Fibroblast of skin of back (primary cell): ENCODE measurements around the gene PDCD11.
A peak's percentile ranks its signal among the peaks of the same experiment; 100 is the strongest.
"Not testable (repeated sequence)": the region's sequence is repeated elsewhere in the genome, so short reads cannot be mapped to it uniquely, and the experiment has no call there.

Experiments
- DNase-seq: peaks from one replicate; pipeline ENCODE4 v3.0.0-alpha.2; 2013

Gene PDCD11

DNA sequence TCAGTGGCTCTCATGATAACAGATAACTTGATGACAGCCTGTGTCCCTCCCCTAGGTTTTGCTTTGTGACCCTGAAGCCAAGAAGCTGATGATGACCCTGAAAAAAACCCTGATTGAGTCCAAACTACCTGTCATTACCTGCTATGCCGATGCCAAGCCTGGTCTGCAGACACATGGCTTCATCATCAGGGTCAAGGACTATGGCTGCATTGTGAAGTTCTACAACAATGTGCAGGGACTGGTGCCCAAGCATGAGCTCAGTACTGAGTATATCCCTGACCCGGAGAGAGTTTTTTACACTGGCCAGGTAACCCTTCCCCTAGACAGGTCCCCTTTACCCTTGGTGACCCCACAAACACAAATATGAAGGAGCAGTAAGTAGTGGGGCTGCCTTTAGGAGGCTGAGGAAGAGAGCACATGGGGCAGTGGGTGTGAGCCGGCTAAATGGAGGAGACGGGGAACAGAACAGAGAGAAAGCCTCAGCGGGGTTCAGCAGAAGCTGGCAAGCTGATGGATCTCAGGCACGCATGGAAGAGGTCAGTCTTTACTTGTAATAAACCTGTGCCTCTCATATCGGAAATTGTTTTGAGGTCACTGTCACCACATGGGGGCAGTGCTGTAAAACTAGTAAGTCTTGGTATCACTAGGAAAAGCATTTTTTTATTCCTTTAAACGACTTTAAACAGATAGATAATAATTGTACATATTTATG is 20.2 kb downstream of the PDCD11 start:
- peak; percentile 58 for DNase-seq

DNA sequence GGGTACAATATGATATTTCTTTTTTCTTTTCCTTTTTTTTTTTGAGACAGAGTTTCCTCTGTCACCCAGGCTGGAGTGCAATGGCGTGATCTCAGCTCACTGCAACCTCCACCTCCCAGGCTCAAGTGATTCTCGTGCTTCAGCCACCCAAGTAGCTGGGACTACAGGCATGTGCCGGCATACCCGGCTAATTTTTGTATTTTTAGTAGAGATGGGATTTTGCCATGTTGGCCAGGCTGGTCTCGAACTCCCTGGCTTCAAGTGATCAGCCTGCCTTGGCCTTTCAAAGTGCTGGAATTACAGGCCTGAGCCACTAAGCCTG is 20.7 kb downstream of the PDCD11 start:
- DNase-seq = not testable (repeated sequence)

DNA sequence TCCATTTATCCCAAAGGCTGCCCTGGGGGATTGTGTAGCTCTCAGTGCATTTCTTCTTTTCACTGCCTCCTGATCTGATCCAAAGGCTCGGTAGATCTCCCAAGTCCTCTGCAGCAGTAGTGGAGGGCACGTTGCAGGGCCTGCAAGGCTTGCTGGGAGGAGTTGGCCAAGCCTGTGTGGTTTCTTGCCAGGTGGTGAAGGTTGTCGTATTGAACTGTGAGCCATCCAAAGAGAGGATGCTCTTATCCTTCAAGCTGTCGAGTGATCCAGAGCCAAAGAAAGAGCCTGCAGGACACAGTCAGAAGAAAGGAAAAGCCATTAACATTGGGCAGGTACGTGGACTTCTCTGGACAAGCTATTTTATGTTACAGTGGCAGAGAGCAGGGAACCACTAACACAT is 21.2 kb downstream of the PDCD11 start:
- DNase-seq = no peak

DNA sequence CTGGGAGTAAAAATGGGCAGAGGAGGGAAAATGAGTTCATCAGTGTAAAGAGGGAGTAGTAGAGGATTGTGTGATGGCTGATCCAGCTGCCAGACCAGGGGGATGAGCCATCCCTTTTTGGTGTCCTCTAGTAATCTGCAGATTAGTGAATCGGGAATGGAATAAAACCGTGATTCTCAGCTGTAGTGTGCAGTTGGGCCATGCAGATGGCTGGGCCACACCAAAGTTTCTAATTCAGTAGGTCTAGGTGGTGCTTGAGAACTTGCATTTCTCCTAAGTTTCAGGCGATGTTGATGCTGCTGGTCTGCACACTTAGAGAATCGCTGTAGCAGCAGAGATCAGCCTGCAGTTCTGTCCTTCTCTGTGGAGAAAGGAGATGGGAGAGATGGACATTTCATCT is 22.7 kb downstream of the PDCD11 start:
- DNase-seq = no peak

DNA sequence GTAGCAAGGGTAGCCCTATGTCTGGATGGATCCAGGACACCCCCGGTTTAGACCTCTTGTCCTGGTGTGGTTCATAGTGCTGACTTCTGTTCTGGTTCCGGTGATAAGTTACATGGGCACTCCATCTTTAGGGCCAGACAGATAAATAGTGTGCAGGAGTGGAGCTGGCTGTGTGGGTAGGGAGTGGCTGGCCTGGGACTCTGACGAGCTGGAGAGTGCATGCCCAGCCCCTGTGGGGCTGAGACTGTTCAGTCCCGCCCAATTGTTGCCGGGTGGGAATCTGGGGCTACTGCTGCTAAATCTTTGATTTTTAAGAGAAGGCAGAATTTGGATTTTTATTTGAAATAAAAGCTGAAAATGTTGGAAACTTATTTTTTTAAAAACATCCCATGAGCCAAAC is 27.3 kb downstream of the PDCD11 start:
- no peak for DNase-seq

DNA sequence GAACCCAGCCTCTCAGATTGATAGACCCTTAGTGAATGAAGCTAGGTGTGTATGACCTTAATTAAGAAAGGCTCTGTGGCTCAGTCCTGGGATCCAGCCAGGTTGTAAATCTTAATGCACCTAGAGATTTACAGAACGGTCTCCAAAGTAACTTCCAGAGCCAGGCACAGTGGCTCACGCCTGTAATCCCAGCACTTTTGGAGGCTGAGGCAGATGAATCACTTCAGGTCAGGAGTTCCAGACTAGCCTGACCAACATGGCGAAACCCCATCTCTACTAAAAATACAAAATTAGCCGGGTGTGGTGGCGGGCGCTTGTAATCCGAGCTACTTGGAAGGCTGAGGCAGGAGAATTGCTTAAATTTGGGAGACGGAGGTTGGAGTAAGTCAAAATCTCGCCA is 31.4 kb downstream of the PDCD11 start:
- DNase-seq = no peak

DNA sequence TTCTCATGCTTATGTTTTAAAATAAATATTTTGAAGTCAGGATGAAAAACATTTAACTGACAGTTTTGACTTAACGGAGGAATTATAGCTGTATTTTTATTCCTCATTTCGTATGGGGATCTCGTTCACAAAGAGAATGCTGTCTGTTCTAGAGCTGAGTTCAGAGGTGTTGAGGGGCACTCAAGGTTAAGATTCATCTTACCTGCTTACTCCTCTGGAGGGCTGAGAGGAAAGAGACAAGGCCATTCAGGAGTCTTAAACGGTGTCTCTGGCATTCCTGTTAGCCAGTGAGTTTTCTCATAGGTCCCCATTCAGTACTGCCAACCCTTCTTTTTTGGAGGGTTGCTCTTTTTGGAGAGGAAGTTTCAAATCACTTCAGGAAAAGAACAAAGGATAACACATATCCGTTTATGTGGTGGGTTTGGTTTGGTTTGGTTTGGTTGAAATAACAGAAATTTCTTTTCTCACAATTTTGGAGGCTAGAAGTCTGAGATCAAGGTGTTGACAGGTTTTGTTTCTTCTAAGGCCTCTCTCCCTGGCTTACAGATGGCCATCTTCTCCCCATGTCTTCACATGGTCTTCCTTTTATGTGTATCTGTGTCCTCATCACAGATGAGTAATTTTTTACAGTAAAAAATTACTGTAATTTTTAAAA is 32.7 kb downstream of the PDCD11 start:
- no peak for DNase-seq

DNA sequence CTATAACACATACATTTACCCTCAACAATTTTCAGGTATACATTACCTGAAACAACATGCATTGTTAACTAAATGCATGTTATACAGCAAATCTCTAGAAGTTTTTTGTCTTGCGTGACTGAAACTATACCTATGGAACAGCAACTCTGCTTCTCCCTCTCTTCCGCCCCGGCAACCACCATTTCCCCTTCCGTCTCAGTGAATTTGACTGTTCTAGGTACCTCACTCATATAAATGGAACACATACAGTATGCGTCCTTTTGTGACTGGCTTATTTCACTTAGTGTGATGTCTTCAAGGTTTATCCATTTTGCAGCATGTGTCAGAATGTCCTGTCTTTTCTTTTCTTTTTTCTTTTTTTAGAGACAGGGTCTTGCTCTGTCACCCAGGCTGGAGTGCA is 33.2 kb downstream of the PDCD11 start:
- no peak for DNase-seq

DNA sequence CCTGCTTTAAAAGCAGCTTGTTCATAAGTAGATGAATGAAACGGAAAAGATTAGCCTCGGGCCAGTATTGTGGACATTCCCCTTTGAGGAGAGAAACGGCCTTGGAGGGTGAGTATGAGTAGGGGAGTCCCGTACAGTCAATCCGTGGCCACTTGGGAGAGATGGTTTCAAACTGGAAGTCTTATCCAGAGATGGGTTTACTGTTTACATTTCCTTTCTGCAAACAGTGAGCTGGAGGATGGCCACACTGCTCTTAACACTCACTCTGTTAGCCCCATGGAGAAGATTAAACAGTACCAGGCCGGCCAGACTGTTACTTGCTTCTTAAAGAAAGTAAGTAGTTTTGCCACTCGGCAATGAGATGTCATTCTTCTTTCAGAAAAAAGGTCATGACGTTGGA is 35.5 kb downstream of the PDCD11 start:
- no peak for DNase-seq

DNA sequence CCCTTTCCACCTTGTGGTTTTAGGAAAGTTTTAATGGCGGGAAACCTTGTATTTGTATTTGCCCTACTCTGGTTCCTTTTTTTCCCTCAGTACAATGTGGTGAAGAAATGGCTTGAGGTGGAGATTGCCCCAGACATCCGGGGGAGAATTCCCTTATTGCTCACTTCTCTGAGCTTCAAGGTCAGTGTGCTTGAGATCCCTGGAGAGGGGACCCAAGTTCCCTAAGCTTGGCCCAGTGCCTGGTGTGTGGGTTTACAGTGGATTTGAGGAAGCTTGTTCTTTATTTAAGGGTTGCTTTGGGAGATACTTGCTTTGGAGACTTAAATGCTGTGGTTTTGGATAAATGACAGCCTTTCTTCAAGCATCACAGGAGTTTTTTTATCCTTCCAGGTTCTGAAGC is 37.4 kb downstream of the PDCD11 start:
- DNase-seq = no peak

DNA sequence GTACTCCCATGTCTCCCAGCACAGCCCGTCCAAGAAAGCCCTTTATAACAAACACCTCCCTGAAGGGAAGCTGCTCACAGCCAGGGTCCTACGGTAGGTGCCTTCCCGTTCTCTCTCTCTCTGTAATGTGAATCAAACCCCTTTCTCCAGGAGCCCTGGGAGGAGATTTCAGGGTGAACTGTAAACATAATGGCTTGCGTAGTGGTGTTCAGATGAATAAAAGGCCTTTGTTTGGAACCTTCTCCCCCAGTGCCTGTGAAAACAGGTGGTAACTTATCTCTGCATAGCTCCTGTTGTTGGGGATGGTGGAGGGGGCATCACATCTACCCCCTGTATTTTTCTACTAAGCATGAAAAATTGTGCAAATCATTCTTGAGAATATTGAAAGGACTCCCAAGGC is 43.4 kb downstream of the PDCD11 start:
- no peak for DNase-seq

DNA sequence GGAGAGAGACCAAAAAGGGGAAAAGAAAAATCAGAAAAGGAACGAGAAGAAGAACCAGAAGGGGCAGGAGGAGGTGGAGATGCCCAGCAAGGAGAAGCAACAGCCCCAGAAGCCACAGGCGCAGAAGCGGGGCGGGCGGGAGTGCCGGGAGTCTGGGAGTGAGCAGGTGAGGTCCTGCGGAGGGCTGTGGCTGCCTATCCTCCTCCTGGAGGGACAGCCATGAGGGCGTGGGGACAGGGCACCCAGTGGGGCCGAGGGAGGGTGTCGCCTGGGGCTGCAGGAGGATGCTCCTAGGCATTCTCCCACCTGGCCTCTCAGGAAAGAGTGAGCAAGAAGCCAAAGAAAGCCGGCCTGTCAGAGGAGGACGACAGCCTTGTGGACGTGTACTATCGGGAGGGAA is 44.0 kb downstream of the PDCD11 start:
- no peak for DNase-seq

DNA sequence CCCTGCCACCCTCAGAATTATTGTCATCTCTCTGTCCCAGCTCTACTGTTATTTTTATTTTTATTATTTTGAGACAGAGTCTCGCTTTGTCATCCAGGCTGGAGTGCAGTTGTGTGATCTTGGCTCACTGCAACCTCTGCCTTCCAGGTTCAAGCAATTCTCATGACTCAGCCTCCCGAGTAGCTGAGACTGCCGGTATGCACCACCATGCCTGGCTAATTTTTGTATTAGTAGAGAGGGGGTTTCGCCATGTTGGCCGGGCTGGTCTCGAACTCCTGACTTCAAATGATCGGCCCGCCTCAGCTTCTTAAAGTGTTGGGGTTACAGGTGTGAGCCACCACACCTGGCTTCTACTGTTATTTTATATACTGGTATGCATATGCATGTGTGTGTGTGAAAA is 44.8 kb downstream of the PDCD11 start:
- no peak for DNase-seq

DNA sequence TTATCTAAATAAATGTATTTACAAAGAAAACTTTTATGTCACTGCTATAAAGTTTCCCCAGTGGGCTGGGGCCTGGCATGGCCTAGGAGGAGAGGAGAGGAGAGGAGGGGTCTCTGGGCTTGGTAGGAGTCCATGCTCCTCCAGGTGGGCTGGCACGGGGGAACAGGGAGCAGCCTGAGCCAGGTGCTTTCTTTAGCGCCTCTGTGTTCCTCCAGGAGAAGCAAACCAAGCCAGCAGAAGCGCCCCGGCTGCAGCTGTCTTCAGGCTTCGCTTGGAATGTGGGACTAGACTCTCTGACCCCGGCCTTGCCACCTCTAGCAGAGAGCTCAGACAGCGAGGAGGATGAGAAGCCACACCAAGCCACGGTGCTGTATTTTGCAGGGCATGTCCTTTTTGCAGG is 45.2 kb downstream of the PDCD11 start:
- no peak for DNase-seq

DNA sequence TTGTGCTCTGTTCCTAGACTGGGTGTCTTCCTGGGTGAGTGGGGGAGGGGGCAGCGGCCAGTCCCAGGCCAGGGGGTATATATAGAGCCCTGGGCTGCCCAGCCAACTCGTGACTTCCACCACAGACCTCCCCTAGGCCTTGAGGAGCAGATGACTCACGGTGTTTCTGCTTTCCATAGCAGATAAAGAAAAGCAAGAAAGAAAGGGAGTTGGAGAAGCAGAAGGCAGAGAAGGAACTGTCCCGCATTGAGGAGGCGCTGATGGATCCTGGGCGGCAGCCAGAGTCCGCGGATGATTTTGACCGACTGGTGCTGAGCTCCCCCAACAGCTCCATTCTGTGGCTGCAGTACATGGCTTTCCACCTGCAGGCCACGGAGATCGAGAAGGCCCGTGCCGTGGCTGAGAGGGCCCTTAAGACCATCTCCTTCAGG is 45.6 kb downstream of the PDCD11 start:
- DNase-seq = peak; percentile 59

DNA sequence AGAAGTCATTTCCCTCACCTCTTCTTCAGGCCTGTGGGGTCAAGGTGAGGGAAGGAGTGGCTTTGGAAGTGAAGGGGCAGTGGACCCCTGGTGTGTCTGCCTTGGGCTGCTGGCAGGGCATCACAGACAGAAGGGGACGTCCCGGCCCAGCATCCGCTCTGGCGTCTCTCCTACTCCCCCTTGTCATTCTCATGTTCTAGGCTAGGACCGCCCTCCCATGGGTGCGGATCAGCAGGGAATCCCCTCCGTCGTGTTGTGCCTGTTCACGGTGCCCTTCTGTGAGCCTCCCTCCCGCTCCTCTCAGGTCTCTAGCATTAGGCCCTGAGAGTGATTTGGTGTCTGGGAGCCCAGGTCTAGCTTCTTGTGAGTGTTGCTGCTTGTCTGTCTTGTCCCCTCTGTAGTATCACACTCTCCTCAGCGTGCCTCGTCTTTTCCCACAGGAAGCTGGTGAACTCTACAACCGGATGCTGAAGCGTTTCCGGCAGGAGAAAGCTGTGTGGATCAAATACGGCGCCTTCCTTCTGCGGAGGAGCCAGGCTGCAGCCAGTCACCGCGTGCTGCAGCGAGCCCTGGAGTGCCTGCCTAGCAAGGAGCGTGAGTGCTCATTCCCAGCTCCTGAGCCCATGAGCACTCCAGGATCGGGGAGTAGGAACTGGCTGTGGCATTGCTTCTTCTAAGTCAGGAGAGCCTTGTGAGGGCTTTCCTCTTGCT is 47.2 kb downstream of the PDCD11 start:
- no peak for DNase-seq

DNA sequence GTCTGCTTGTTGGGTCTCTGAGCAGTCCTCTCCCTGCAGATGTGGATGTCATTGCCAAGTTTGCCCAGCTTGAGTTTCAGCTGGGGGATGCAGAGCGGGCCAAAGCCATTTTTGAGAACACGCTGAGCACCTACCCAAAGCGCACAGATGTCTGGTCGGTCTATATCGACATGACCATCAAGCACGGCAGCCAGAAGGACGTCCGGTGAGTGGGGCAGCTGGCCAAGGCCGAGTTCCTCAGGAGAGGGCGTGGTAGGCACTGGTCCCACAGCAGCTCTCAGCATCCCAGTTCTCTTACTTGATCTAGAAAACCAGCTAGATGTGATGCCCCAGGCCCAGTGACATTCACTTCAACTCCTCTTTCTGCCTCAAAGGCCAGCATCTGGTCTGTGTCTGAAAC is 48.1 kb downstream of the PDCD11 start:
- DNase-seq = no peak

DNA sequence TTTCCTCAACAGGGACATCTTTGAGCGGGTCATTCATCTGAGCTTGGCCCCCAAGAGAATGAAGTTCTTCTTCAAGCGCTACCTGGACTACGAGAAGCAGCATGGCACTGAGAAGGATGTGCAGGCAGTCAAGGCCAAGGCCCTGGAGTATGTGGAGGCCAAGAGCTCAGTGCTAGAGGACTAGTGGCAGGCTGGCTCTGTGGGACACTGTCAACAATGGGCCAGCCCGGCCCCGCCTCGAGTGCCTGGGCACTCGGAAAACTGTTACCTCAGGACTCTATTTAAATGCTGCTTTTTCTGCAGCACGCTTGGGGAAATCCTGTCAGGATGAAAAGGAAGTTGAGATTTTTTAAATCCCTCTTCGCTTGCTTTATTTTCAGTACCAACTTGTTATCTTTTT is 48.9 kb downstream of the PDCD11 start:
- no peak for DNase-seq

DNA sequence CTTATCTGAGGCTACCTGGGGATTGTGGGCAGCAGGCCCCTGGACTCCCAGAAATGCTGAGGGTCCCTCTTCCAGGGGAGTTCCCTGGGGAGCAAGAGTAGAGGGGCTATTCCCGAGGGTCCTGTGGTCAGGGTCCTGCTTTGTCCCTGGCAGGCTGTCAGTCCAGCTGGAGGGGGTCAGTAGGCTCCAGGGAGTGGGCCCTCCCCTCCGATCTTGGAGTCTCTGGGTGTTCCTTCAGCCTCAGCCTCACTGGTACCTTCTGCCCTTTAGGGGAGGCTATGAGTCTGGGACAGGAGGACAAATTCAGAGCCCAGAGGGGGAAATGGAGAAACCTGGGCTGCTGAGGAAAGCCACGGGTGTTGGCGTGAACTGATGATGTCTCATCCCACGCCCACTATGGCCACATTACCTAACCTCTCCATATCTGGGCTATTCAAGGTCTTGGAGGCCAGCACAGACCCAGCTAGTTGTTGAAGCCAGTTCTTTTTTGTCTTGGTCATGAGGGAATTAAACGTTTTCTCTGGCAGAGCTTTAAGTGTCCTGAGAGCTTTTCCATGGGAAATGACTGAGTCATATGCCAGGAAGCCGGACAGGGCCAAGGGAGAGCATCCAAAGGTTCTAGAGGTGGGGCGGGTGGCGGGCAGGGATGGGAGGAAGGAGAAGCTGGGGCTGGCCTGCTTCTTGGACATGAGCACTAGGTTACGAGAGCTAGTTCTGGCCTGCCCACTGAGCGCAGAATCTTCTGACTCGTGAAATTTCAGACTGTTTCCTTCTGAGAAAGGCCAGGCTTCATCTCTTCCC is 49.5 kb downstream of the PDCD11 start:
- DNase-seq = peak; percentile 69

DNA sequence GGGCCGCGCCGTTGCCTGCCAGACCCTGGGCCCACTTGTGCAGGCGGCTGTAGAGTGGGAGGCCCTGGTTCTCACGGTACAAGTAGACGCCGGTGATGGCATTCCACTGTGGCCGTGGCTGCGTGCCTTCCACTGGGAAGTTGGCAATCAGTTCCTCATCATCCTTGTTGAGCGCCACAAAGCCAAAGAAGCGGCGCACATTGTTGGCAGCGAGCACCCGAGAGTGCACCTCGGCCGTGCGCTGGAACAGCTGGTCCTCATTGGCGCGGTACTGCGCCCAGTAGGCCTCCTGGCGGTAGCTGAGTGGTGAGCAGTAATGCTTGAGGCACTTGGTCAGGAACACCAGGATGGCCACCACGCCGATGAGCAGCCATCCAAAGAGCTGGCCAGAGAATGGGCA is 50.8 kb downstream of the PDCD11 start:
- DNase-seq = no peak

DNA sequence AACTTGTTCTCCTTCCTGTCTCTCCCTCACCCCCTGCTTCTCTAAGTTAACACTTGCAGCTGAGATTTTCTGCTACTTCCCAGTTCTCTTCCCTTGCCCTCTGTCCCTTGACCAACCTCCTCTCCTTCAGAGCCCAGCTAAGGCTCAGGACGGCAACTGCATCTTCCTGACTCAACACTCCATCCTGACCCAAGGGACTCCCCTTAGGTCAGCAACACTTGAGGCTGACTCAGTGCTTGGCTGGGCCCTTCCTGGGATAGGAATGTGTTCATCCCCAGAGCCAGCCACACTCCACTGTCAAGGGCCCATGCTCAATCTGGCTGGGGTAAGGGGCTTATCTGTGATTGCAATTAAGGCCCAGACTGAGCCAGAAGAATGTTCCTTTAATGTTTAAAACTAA is 52.3 kb downstream of the PDCD11 start:
- DNase-seq = peak; percentile 91

DNA sequence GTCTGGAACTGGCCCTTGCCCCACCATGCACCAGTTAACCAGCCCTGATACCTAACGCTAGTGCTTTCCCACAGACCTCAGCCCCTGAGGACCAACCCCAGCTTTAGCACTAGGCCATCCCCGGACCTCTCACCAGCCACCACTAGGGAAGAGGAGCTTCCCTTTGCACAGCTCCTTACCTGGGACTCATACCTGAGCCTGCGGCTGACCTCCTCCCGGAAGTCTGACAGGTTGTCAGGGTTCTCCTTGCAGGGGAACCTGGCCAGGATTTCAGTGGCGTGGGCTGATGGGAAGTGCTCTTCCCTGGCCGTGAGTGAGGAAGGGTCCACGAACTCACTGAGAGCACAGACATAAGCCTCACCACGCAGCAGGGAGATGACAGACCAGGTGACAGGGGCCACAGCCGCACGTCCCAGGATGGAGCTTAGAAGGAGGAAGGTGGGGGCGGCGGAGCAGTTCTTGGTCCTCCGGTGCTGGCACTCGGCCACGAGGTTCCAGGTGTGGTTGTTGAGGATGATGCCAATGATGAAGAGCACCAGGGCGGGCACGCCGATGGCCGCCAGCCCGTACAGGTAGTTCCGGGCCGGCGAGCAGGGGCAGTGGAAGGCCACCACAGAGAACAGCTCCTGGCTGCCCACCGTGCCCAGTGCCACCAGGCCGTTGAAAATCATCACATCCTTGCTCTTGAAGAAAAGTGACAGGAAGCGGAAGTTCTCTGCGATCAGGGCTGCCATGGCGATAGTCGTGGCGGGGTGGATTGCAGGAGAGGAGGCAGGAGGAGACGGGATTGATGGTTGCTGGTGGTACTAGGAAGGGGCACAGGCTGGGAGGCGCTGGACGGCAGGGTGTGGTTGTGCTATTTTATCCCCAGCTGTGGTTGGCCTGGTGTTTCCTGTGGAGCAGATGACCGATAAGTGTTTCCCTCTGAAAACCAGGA is 53.0 kb downstream of the PDCD11 start:
- no peak for DNase-seq
